ENCODE results near the gene ITPRID1.

Gene ITPRID1

GRCh38 chr7:31495653-31496052 lies 18.2 kb upstream of the ITPRID1 start:
- H3K9ac ChIP-seq (ENCODE audit: low read length): no peak overlapping the region
- H4K20me1 ChIP-seq (ENCODE audit: insufficient read depth, low read length): no peaks in the 10 kb centered on the region
- H3K4me3 ChIP-seq (ENCODE audit: low read length): no peak overlapping the region
- no peaks in the 10 kb centered on the region for H3K36me3 ChIP-seq (replicated peaks; ENCODE audit: low read depth, low read length)
- no peaks in the 10 kb centered on the region for H3K27me3 ChIP-seq (ENCODE audit: low read depth, low read length)
- H3K9me3 ChIP-seq (ENCODE audit: insufficient read depth, low read length): no peaks in the 10 kb centered on the region
- no peaks in the 10 kb centered on the region for H3K4me1 ChIP-seq (ENCODE audit: low read length)
- H2AFZ ChIP-seq (ENCODE audit: low read depth, low read length): no peak overlapping the region
- no peaks in the 10 kb centered on the region for H3K79me2 ChIP-seq (ENCODE audit: low read length)
- H3K27ac ChIP-seq (ENCODE audit: low read length): no peak overlapping the region
- TF ChIP-seq CTCF (IDR thresholded peaks at IDR 0.05; ENCODE audit: low read depth, low read length) (no peak), EZH2phosphoT487 (IDR thresholded peaks at IDR 0.05; ENCODE audit: low read depth) (no peak)
- H3K4me2 ChIP-seq (ENCODE audit: low read length): no peak overlapping the region

GRCh38 chr7:31497516-31497915 lies 16.4 kb upstream of the ITPRID1 start:
- Histone ChIP-seq H3K4me1 (ENCODE audit: low read length) (no peaks in the 10 kb centered on the region), H3K27ac (ENCODE audit: low read length) (no peak overlapping the region), H3K27me3 (ENCODE audit: low read depth, low read length) (no peaks in the 10 kb centered on the region), H3K9ac (ENCODE audit: low read length) (no peak overlapping the region), H2AFZ (ENCODE audit: low read depth, low read length) (no peak overlapping the region), H3K9me3 (ENCODE audit: insufficient read depth, low read length) (no peaks in the 10 kb centered on the region), H3K36me3 (replicated peaks; ENCODE audit: low read depth, low read length) (no peaks in the 10 kb centered on the region), H3K79me2 (ENCODE audit: low read length) (no peaks in the 10 kb centered on the region), H3K4me3 (ENCODE audit: low read length) (no peak overlapping the region), H4K20me1 (ENCODE audit: insufficient read depth, low read length) (no peaks in the 10 kb centered on the region), H3K4me2 (ENCODE audit: low read length) (no peak overlapping the region)
- TF ChIP-seq EZH2phosphoT487 (IDR thresholded peaks at IDR 0.05; ENCODE audit: low read depth) (no peak), CTCF (IDR thresholded peaks at IDR 0.05; ENCODE audit: low read depth, low read length) (no peak)

GRCh38 chr7:31500656-31501055 lies 13.2 kb upstream of the ITPRID1 start:
- no peaks in the 10 kb centered on the region for H3K36me3 ChIP-seq (replicated peaks; ENCODE audit: low read depth, low read length)
- no peak overlapping the region for H3K4me3 ChIP-seq (ENCODE audit: low read length)
- H3K9ac ChIP-seq (ENCODE audit: low read length): no peak overlapping the region
- no peak for TF ChIP-seq EZH2phosphoT487 (IDR thresholded peaks at IDR 0.05; ENCODE audit: low read depth)
- no peak for TF ChIP-seq CTCF (IDR thresholded peaks at IDR 0.05; ENCODE audit: low read depth, low read length)
- no peaks in the 10 kb centered on the region for H3K79me2 ChIP-seq (ENCODE audit: low read length)
- no peaks in the 10 kb centered on the region for H3K27me3 ChIP-seq (ENCODE audit: low read depth, low read length)
- no peak overlapping the region for H3K4me2 ChIP-seq (ENCODE audit: low read length)
- no peaks in the 10 kb centered on the region for H4K20me1 ChIP-seq (ENCODE audit: insufficient read depth, low read length)
- H3K9me3 ChIP-seq (ENCODE audit: insufficient read depth, low read length): no peaks in the 10 kb centered on the region
- no peak overlapping the region for H3K27ac ChIP-seq (ENCODE audit: low read length)
- H2AFZ ChIP-seq (ENCODE audit: low read depth, low read length): no peak overlapping the region
- H3K4me1 ChIP-seq (ENCODE audit: low read length): no peaks in the 10 kb centered on the region

- H3K36me3 ChIP-seq (replicated peaks; ENCODE audit: low read depth, low read length): no peaks in the 10 kb centered on the region
- no peaks in the 10 kb centered on the region for H3K27me3 ChIP-seq (ENCODE audit: low read depth, low read length)
- TF ChIP-seq EZH2phosphoT487 (IDR thresholded peaks at IDR 0.05; ENCODE audit: low read depth) (no peak), CTCF (IDR thresholded peaks at IDR 0.05; ENCODE audit: low read depth, low read length) (no peak)
- no peak overlapping the region for H2AFZ ChIP-seq (ENCODE audit: low read depth, low read length)
- no peaks in the 10 kb centered on the region for H3K79me2 ChIP-seq (ENCODE audit: low read length)
- H3K4me3 ChIP-seq (ENCODE audit: low read length): no peak overlapping the region
- no peaks in the 10 kb centered on the region for H3K9me3 ChIP-seq (ENCODE audit: insufficient read depth, low read length)
- no peak overlapping the region for H3K9ac ChIP-seq (ENCODE audit: low read length)
- H3K4me1 ChIP-seq (ENCODE audit: low read length): no peaks in the 10 kb centered on the region
- no peak overlapping the region for H3K4me2 ChIP-seq (ENCODE audit: low read length)
- H4K20me1 ChIP-seq (ENCODE audit: insufficient read depth, low read length): no peaks in the 10 kb centered on the region
- no peak overlapping the region for H3K27ac ChIP-seq (ENCODE audit: low read length)
These were observed 5.1 kb upstream of the ITPRID1 start for GRCh38 chr7:31508823-31509222.

Data from OCI-LY3 (cell line).